NCI-H748 treated with DMSO at 0.1 percent for 48 hours (cell line): ENCODE data around the gene ENDOD1.

Experiments
- DNase-seq: peaks from one replicate; lab custom pipeline; 2025; lab: John Stamatoyannopoulos, UW

The ENDOD1 gene

DNA sequence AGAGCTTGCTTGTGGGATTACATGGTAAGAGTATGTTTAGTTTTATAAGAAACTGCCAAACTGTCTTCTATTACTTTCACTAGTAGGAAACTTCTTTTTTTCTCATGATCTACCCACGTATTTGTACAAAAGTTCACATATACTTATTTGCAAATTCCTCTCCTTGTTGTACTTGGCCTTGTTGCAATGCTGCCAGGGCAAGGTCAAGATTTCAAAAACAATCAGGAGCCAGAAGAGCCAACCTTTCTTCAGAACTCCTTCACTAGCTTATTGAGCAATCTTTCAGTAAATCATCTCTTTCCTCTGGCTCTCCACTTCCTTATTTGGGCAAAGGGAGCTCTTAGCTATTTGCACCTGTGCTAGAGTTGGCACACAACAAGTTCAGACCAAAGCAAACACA is 13.2 kb upstream of the ENDOD1 start:
- no peak for DNase-seq

DNA sequence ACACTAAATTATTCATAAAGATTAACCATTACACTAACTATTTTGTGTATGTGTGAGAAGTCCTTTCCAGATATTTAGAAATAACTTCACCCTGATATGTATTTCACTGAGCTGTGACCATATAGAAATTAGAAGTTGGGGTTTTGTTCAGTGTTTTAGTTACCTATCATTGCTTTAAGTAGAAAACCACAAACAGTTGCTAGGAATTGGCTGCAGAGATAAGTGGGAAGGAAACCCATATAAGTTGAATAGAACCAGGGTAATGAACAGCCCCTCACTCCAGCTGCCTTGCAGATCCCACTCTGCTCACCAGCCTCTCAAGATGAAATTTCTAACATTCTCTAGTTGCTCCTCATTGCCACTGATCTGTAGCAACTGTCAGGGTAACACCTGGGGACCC is 12.7 kb upstream of the ENDOD1 start:
- no peak for DNase-seq

DNA sequence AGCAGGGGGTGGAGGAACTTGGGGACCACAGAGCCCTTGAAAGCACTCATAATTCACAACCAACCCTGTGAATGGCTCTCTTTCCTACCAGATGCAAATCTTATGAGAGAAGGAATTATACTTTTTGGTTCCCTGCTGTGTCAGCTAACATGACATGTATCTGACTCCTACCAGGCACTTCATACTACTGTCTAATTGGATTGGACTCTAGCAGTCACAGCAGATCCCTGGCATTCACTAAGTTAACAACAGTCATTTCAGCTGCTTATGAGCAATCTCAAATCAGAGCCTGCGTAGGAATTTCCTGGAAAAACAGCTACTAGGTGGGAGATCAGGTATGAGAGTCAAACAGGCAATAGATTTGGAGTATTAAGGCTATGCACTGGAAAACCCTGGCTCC is 11.1 kb upstream of the ENDOD1 start:
- DNase-seq: no peak

DNA sequence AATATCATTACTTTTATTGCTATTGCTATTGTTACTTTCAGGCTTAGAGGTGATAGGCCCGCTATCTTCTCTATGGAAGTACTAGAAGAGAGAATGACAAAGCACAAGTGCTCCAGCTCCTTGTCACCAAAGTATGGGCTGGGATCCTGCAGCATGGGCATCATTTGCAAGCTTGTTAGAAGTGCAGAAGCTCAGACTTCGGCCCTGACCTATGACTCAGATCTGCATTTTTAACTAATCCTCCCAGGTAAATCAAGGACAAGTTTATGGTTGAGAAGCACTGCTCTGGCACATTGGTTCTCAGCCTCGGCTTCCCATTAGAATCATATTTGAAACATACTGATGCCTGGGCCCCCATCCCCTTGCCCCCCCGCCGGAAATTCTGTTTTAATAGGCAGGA is 8.6 kb upstream of the ENDOD1 start:
- no peak for DNase-seq

DNA sequence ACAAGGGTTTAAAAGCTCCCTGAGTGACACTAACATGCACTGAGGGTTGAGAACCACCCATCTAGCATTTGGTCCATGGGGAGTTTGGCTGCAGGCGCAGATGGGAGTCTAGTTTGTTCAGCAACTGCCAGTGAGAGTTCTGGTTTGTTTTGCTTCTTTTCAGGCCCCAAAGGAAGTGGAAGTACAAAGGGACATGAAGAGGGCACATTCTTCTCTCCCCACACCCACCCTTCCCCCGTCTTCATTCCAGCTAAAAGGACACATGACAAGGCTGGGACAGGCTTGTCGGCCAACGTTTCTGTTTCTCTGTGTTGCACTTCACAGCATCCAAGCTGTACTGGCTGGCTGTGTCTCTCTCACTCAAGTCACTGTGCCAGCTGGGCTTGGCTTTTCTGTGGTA is 8.2 kb upstream of the ENDOD1 start:
- DNase-seq: no peak

DNA sequence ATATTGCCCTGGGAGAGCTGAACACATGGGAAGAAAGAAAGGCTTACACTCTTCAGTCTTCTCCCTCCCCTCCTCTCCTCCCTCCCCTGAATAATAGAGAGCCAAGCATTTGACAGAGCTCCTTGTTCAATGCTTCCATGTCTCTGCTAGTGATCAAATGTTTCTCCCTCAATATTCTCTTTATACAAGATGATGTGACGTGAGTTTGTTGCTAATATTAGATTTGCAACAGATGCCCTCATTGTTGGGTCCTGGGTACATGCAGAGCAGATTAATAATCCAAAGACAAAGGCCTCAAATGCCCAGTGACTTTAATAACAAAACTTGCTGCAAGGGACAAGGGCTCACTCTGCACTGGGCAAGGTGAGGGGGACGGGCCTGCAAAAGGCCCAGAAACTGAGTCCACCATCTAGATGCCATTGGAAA is 7.1 kb upstream of the ENDOD1 start:
- no peak for DNase-seq

DNA sequence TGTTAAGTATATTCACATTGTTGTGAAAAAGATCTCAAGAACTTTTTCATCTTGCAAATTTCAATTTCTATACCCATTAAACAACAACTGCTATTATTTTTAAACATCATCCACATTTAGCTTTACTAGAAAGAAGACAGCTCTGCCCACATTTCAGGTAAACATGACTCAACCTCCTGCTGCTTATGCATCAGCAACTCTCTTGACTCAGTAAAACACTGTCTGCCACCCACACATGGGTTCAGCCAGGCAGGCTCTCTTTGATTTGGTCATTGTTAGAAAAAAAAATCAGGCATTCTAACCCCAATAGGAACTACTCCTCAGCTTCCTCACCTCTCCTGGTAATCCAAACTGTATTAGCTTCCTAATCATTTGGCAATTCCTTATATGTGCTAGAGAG is 5.1 kb upstream of the ENDOD1 start:
- no peak for DNase-seq

DNA sequence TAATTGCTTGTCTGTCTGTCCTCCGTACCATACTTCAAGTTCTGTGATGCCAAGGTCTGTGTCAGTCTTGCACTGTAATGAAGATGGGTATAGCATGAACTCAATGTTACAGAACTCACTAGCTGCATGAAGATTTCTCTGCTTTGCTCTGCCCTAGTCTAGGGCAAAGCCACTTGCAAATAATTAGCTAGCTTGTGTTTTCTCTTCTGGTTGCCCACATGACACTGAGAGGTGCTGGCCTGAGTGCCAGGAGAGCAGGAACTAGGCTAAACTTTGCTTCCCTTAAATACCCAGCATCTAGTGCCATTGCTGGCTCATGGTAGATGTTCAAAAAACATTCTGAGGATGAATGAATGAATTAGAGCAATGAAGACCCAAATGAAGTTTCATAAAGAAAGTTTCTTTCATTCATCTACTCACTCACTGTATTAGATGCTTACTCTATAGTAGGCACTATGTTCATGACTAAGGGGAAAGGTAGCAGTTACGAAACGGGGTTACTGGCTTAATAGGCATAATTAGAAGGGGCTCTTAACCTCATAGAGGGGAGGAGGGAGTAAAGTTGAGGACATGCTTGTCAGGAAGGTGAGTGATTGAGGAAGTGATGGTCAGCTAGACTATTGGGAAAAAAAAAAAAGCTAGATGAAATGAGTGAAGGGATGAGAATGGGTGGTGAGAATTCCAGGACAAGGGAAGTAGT is 4.4 kb upstream of the ENDOD1 start:
- DNase-seq: no peak

DNA sequence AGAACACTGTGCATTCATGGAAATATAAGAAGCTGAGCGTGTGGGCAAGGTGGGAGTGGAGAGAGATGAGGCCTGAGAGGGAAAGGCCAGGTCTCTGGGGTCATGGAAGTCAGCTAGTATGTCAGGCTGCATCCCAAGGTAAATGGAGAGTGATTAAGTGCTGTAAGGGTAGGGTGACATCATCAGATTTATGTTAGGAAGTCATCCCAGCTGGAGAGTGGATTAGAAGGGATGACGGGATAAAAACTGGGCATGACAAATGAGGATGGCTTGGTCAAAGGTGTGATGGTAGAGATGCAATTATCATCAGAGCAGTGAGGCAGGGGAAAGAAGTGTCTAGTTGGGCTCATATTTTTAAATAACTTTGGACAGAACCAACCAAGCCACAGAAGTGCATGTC is 3.5 kb upstream of the ENDOD1 start:
- no peak for DNase-seq

DNA sequence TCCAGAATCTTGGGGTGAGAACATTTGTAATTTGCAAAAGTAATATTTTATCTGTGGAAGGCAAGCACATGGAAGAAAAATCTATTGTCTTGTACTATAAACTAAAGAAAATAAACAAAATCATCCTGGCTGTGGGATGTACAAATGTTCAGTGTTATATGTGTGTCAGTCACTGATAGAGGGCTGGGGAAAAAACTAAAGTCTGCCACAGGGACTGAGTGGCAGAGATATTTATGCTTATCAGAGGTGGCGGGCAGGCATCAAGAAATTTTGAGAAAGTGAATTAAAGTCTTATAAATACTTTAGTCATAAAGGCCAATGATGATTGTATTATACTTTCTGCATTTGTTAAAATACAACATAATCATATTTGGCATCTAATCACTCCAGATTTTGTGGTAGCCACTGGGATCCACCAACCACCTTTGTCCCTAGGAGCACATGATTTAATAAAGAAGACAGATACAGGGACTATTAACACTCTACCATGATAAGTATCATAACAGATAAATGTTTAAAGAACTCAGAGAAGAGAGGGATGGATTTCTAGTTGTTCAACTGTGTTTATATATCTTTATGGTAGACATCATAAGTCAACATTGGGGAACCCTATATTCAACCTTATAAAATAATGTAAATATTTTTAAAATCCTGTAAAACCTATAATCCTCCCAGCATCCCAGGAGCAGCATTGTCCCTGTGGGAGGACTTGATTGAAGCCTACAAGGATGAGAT is 2.6 kb upstream of the ENDOD1 start:
- DNase-seq: no peak

DNA sequence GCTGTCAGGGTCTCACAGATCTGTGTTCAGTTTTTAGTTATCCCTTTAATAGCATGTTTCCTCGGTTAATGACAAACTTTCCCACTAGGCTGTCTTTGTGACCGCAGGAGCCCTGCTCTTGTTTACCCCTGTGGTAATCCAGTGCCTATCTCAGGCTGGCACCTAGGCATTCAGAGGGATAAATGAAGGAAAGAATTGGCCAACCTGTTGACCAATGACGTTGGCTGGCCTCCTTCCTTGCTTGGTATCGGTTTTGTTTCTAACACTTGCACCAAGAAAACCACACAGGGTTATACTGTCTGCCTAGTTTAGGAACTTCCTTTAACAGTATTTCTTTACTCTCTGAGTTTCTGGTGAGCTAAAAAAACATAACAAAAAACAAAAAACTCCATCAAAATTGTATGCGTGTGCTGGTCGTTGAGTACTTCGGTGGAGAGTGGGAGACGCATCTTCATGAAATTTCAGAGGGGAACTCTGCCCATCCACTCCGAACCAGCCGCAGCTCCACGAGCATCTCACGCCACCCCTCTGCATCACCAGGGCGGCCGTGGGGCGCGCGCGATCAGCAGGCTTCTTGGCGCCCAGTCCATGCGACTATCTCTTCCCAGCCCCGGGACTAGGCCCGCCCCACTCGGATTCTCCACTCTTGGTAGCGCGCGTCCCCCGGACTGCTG is 563 bp upstream of the ENDOD1 start:
- DNase-seq: no peak

DNA sequence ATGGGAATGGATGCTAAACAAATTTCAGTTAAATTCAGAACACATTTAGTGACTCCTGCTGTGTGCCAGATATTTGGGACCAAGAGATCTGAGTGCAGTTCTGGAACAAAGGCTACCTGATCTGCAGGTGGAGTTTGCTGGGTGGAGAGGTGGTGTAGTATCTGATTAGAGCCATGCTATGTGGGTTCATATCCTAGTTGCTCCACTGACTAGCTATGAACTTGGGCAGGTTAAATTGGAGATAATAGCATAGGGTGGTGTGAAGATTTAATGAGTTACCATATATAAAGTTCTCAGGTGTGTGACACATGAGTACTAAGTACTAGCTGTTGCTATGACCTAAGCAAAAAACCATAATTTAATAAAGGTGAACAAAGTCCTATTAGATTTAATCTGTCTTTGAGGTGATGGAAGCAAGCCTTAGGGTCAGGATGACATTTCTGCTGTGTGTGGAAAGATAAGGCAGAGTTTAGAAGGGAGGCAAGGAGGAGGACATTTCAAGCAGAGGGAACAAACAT is 2.1 kb downstream of the ENDOD1 start:
- DNase-seq: no peak

DNA sequence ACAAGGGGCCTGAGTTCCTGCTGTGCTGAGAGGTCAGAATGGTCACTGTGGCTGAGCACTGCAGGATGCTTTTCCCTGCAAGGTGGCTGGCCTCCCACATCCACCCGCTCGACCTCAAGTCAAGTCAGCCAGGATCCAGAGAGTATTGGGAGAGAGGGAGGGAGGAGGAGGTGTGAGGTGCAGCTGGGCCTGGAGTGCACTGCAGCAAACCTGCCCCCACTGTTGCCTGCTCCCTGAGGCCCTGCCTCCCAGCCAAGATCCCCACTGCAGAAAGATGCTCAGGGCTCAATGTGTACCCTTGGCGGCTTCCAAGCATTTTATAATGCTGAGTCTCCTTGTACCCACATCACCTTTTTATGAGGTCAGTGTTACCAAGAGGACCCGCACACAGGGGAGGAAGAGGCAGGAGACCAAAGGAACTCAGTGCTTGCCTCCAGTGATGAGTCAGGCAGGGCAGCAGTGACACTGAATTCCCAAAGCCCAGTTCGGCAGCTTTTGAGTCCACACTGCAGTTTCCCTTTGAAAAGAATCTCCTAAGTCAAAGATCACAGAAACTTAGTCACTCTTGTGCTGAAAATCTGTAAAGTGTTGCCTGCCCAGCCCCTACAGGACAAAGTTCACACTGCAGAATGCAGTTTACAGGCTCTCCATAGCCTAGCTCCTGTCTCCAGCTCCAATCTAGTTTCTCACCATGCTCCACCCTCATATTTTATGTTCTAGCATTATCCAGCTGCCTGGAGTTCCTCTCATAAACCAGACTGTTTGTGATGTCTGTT is 3.1 kb downstream of the ENDOD1 start:
- no peak for DNase-seq

DNA sequence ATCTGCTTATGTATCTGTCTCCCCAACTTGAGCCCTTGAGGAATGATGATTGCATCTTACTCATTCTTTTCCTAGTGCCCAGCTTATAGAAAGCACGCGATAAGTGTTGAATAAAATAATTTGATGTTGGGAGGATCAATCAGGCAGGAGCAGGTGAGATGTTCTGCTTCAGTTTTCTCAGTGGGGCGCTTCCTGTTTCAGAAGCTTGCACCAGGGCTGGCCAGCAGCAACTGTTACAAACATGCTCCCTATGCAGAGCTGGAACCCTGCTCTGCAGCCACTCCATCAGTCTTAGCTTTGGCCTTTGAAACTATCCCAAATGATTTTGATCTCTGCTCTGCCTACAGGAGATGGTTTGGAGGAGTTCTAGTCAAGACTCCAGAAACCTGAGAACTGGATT is 3.9 kb downstream of the ENDOD1 start:
- no peak for DNase-seq

DNA sequence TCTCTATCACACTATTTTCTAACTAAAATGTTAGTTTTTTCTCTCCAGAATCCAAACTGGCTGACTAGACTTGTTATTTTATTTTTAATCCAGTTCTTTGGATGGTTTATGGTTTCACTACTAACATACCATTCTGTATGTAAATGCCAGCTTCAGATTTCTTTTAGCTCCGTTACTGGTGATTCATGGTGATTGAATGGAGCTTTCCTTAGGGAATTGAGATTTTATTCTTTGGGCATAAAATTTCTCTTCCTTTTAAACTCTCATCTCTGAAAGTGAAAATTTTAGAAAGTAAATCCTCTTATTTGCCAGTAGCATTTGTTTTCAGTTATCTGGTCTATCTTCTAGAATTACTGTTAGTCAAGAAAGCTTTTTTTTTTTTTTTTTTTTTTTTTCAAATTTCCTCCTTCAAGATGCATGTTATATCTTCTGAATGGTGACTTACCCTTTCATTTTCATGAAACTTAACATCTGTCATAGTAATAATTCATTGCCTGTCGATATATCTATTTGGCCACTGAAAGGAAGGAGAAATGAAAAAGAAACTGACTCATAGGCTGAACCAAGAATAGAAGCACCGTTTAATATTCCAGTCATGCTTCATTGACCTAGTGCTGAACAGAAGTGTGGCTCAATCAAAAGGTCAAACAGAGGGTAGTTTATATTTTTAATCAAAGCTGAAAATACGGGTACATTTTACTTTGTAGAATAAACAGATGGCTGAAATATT is 6.4 kb downstream of the ENDOD1 start:
- no peak for DNase-seq

DNA sequence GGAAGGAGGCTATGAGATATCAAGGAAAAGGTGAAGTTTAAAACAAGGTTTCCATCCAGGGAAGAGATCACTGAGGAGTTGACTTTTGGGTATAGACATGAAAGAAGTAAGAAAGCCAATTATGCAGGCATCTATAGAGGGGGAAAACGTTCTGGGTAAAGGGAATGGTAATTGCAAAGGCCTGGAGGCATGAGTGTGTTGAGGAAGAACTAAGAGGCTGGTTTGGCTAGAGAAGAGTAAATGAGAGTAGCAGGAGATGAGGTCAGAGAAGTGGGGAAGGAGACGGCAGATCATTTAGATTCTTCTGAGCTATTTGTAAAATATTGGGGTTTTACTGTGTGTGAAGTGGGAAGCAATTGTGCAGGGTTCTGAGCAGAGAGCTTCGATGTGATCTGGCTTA is 7.6 kb downstream of the ENDOD1 start:
- no peak for DNase-seq

DNA sequence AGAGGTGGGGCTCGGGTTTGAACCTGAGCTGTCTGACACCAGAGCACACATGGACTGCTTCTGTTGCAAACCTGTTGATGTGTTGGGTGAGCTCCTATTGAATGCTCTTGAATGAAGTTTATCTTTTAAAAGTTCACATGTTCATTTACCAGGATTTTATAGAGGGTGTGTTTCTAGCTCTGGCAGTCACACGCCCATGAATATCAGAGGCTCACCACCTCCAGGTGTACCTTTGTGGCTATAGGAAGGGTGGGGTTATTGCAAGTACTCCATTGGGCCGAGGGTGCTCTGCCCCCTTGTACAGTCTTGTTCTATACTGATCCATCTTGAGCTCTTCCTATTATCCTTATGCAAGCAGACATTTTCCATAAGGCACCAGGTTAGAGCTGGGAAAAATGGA is 9.2 kb downstream of the ENDOD1 start:
- no peak for DNase-seq

DNA sequence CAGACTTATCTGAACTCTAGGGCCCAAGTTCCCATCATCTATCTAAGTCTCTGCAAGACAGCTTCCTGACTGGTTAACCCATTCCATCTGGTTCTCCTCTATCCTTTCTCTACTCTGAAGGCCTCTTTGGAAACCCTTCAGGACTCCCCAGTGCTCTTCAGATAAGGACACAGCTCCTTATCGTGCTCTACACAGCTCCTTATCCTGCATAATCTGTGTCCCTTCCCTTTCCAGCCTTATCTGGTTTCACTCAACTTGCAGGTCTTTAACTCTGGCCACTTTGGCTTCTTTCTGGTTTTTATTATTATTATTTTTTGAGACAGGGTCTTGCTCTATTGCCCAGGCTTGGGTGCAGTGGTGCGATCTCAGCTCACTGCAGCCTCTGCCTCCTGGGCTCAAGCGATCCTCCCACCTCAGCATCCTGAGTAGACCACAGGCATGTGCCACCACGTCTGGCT is 10.6 kb downstream of the ENDOD1 start:
- no peak for DNase-seq

DNA sequence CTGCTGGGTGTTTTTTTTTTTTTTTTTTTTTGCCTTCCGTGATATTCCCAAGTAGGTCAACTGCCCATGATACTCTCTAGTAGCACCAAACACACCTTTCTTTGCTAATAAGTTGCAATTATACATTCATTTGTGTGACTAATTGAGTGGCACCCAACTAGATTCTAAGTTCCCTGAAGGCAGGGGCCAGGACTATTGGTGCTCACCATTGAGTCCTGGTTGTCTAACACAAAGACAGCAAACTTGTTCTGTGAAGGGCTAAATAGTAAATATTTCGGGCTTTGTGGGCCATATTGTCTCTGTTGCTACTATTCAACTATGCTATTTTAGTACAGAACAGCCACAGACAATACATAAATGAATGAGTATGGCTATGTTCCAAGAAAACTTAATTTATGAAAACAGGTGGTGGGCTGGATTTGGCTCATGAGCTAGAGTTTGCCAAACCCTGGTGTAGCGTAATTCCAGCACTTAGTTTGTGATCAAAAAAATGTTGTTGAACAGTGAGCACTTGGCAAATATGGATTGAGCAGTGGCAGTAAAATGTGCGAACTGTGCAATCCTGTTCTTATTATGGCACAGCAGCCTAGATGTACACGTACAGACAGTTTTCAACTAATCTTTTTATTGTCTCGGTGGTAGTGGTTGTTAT is 11.3 kb downstream of the ENDOD1 start:
- no peak for DNase-seq

DNA sequence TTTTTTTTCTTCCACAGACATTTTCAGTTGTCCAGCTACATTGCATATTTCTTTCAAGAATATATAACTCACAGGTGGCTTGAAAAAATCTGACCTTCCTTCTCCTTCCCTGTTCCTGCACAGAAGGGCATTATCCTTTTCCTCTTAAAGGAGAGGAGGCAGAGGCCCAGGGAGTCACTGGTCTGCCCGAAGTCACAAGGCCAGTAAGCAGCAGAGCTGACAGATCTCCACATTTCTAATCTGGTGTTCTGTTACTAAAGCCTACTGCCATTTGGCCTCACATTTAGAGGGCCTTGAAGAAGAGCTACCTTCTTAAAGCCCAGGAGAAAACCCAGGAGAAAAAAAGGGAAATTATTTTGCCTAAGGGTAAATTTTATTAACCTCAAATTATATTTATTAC is 12.3 kb downstream of the ENDOD1 start:
- no peak for DNase-seq

DNA sequence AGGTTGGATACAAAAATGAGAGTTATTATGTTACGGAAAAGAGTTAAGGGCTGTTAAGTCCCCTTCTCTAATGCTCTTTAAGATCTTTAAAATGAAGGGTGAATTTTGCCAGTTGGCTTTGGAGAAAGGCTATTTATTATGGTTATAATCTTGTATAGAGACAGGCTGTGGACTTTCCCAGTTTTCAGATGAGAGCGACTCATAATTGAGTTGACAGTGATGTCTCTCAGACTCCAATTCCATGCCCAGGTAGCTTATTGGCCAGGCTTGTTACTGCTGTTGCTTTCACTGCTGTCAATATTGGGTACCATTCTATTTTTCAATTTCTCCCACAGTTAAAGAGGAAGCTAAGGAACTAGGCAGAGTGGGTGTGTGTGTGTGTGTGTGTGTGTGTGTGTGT is 13.1 kb downstream of the ENDOD1 start:
- DNase-seq: no peak
